Daoy (cell line): ENCODE results near the gene MRPL12. TPM values are rescaled to one million over a fixed set of nuclear protein-coding genes. Genes with fewer than 3 reads are reported as not detected.

Experiments used
- DNase-seq: peaks from one replicate; pipeline ENCODE4 v3.0.0-alpha.2; 2015; ENCODE audit warnings: low read depth
- total RNA-seq: library from RNA; depleted of rRNA; stranded (reverse); fragments of >200 nt; shearing (Covaris generic); gene quantifications from 2 replicates; pipeline ENCODE4 v1.2.3, GENCODE V29; 2014; rRNA removed

MRPL12 gene
- total RNA-seq, 1 experiment from 2014 or later: 19.3 TPM

DNA sequence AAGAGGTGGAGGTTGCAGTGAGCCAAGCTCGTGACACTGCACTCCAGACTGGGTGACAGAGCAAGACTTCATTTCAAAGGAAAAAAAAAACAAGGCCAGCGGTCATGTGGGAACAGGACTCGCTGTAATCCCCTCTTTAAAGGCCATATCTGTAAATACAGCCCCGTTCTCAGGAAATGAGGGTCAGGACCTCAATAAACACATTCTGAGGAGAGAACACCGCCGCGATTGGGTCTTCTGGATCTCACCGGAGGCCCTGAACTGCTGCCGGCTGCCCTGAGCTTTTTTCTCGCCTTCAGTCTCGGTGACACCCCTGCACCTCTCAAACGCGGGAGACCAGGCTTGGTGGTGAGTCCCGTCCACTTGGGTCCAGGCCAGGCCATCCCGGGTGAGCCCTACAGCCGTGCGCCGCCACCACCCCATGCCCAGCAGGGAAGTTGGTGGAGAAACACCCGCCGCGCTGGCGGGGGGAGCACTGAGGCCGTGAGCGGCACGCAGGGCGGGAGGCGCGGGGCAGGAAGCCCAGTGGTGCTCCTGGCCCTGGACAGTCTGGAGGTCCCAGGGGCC is 37.3 kb downstream of the MRPL12 start:
- DNase-seq: no peak

DNA sequence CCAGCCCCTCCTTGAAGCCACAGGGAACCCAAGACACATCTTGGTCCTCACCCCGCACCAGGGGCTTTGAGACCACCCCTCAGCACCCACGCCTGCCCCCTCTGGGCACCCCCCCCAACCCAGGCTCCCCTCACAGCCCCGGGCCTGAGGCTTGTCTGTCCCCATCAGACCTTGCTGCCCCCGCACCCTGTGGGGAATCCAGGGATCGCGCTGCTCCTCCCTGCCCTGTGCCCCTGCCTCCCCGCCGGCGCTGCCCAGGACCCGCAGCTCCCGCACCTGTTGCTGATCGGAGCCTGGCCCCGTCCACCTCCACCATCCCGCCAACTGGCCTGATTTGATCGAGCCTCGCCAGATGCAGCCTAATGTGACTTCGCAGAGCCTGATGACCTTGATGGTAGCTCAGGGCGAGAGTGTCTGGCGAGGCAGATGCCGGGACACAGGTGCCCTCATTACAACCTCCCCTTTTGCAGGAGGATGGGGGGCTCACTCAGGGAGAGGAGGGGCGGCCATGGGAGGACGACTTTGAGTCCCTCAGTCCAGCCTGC is 38.0 kb downstream of the MRPL12 start:
- no peak for DNase-seq

DNA sequence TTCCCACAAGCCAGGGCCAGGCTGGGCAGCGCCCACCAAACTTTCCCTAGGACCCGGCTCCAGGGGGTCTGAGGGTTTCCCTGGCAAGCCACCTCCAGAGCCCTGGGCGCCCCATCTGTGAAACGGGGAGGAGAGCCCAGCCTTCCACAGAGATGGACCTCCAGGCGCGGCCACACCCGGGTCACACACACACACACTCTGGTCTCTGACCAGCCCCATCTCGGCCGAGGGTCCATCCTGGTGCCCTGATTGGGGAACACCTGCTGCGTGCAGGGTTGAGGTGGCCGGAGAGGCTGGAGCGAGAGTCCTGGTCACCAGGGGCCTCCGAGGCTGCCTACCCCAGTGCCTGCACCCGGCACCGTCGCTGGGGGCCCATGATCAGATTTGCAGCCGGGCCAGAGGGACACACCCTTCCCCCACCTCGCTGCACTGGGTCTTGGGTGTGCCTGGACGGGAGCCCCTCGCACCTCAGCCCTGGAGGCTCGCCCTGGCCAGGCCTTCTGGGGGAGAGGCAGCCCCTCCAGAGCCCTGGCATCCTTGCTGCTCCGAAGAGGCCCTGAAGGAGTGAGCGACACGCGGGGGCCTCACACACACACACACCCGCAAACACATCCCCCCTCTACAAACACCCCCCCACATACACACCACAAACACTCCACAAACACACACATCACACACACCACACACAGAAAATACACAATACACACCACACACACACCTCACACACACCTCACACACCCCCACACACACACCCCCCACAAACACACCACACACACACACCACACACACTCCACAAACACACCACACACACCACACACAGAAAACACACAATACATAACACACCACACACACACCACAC is 38.7 kb downstream of the MRPL12 start:
- DNase-seq: no peak

Other genes starting within 250 kb of the MRPL12 start
- gene ACTG1, start 190.6 kb upstream of the MRPL12 start, total RNA-seq: 5,410 and 5,454 TPM in 2 replicates
- 0.17 TPM in 1 of 2 replicates, not detected in the other for gene FSCN2, start 175.0 kb upstream of the MRPL12 start, total RNA-seq
- 11.7 TPM in 2 replicates for gene FAAP100, start 151.0 kb upstream of the MRPL12 start, total RNA-seq
- gene NPLOC4, start 66.3 kb upstream of the MRPL12 start, total RNA-seq: 69.6 and 78.5 TPM in 2 replicates
- 2.3 and 4.5 TPM in 2 replicates for gene TSPAN10, start 66.2 kb upstream of the MRPL12 start, total RNA-seq
- gene PDE6G, start 46.8 kb upstream of the MRPL12 start, total RNA-seq: 2.5 TPM in 1 of 2 replicates, not detected in the other
- 54.2 and 84.9 TPM in 2 replicates for gene OXLD1, start 36.8 kb upstream of the MRPL12 start, total RNA-seq
- 60.4 and 68.6 TPM in 2 replicates for gene CCDC137, start 36.6 kb upstream of the MRPL12 start, total RNA-seq
- 66.3 and 76.4 TPM in 2 replicates for gene ARL16, start 19.6 kb upstream of the MRPL12 start, total RNA-seq
- 179 and 187 TPM in 2 replicates for gene HGS, start 19.4 kb upstream of the MRPL12 start, total RNA-seq
- 43.6 and 52.2 TPM in 2 replicates for gene SLC25A10, start 8.9 kb downstream of the MRPL12 start, total RNA-seq
- gene GCGR, start 100.8 kb downstream of the MRPL12 start, total RNA-seq: not detected in 2 replicates
- gene MCRIP1, start 129.9 kb downstream of the MRPL12 start, total RNA-seq: 78.3 and 91.2 TPM in 2 replicates
- gene PPP1R27, start 131.7 kb downstream of the MRPL12 start, total RNA-seq: not detected in 2 replicates
- 1,181 and 1,293 TPM in 2 replicates for gene P4HB, start 157.2 kb downstream of the MRPL12 start, total RNA-seq
- 138 and 216 TPM in 2 replicates for gene ARHGDIA, start 168.0 kb downstream of the MRPL12 start, total RNA-seq
- gene ALYREF, start 188.2 kb downstream of the MRPL12 start, total RNA-seq: 376 and 391 TPM in 2 replicates
- 149 and 250 TPM in 2 replicates for gene ANAPC11, start 188.4 kb downstream of the MRPL12 start, total RNA-seq
- gene NPB, start 198.9 kb downstream of the MRPL12 start, total RNA-seq: 0.21 and 0.97 TPM in 2 replicates
- 17.9 and 34.9 TPM in 2 replicates for gene PCYT2, start 208.0 kb downstream of the MRPL12 start, total RNA-seq
- gene SIRT7, start 214.8 kb downstream of the MRPL12 start, total RNA-seq: 30.5 and 40.5 TPM in 2 replicates
- gene MAFG, start 224.4 kb downstream of the MRPL12 start, total RNA-seq: 17.2 and 20.9 TPM in 2 replicates
- gene PYCR1, start 233.9 kb downstream of the MRPL12 start, total RNA-seq: 112 and 116 TPM in 2 replicates
- not detected in 2 replicates for gene MYADML2, start 243.9 kb downstream of the MRPL12 start, total RNA-seq